Measurements from ENCODE around the gene TTC39A.

DNA sequence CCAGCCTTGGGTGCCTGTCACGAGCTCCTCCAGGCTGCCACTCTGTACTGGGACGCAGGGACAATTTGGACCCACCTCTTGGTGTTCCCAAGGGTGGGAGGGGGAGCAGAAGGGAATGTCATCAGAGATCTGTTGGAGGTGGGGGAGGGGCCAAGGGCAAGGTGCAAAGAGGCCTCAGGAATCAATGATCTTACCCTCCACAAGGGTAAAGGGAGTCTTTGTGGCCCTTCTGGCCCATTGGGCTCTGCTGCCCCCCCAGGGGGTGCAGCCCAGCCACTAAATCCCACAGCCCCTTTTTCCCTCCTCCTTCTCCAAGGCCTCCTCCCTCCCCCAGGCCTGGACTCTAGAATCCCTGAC lies 8.5 kb downstream of the TTC39A start:
- TF ChIP-seq, protein P1, sequence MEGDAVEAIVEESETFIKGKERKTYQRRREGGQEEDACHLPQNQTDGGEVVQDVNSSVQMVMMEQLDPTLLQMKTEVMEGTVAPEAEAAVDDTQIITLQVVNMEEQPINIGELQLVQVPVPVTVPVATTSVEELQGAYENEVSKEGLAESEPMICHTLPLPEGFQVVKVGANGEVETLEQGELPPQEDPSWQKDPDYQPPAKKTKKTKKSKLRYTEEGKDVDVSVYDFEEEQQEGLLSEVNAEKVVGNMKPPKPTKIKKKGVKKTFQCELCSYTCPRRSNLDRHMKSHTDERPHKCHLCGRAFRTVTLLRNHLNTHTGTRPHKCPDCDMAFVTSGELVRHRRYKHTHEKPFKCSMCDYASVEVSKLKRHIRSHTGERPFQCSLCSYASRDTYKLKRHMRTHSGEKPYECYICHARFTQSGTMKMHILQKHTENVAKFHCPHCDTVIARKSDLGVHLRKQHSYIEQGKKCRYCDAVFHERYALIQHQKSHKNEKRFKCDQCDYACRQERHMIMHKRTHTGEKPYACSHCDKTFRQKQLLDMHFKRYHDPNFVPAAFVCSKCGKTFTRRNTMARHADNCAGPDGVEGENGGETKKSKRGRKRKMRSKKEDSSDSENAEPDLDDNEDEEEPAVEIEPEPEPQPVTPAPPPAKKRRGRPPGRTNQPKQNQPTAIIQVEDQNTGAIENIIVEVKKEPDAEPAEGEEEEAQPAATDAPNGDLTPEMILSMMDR (IDR thresholded peaks at IDR 0.05; ENCODE audit: low read length) = no peak
- TF ChIP-seq EZH2 (IDR thresholded peaks at IDR 0.05; ENCODE audit: borderline replicate concordance, low read length) = no peak
